Activated B cell treated with CpG ODN at 0.5 μM for 24 hours (primary cell): ENCODE data around the gene PAK2. TPM values are rescaled to one million over a fixed set of nuclear protein-coding genes. Genes with fewer than 3 reads are reported as not detected.

Experiments
- ATAC-seq: fragments of 200-7000 bp; cut with Tn5 transposase; one replicate; pipeline ENCODE4 v1.10.0; 2021; ENCODE audit warnings: low read depth, mild to moderate bottlenecking, moderate library complexity
- CTCF ChIA-PET: fragments of 350-600 bp; sonication (Branson Sonifier 250); formaldehyde crosslinking; loops from one replicate; lab custom pipeline; 2021; ENCODE audit warnings: antibody characterized with exemption; lab: Charles Lee
- POLR2A ChIA-PET: fragments of 350-600 bp; sonication (Branson Sonifier 250); formaldehyde crosslinking; loops from one replicate; lab custom pipeline; 2021; ENCODE audit warnings: antibody characterized with exemption; lab: Charles Lee
- DNase-seq: peaks from one replicate; pipeline ENCODE4 v3.0.0; 2022
- H3K27ac Mint-ChIP-seq: one replicate; pipeline ENCODE4 v1.8.0; 2020; ENCODE audit warnings: mixed read lengths
- H3K27me3 Mint-ChIP-seq: one replicate; pipeline ENCODE4 v1.8.0; 2021; ENCODE audit warnings: mixed read lengths
- H3K36me3 Mint-ChIP-seq: one replicate; pipeline ENCODE4 v1.8.0; 2021; ENCODE audit warnings: low read depth, mixed read lengths
- H3K4me1 Mint-ChIP-seq: one replicate; pipeline ENCODE4 v1.8.0; 2021; ENCODE audit warnings: mixed read lengths
- H3K4me3 Mint-ChIP-seq: one replicate; pipeline ENCODE4 v1.8.0; 2020; ENCODE audit warnings: mild to moderate bottlenecking, mixed read lengths
- H3K9me3 Mint-ChIP-seq: one replicate; pipeline ENCODE4 v1.8.0; 2020; ENCODE audit warnings: mixed read lengths
- intact Hi-C: fragments of 100-400 bp; cut with micrococcal nuclease; formaldehyde crosslinking; loops from one replicate; pipeline ENCODE4 v1.15.1; 2024
- total RNA-seq: library from RNA; stranded (reverse); gene quantifications from 2 replicates; pipeline ENCODE4 v1.2.3, GENCODE V29; 2022
- TF ChIP-seq, protein P1 (sequence below): fragments of 200-600 bp; IDR thresholded peaks from one replicate; pipeline ENCODE4 v1.8.0; 2022; ENCODE audit warnings: antibody characterized with exemption, mild to moderate bottlenecking

The PAK2 gene
- total RNA-seq, 1 donor from 2014 or later: 87.1 TPM

GRCh38 chr3:196749125-196749524 lies 9.5 kb downstream of the PAK2 start:
- H3K27ac Mint-ChIP-seq: peak overlapping the region; percentile 65

DNA sequence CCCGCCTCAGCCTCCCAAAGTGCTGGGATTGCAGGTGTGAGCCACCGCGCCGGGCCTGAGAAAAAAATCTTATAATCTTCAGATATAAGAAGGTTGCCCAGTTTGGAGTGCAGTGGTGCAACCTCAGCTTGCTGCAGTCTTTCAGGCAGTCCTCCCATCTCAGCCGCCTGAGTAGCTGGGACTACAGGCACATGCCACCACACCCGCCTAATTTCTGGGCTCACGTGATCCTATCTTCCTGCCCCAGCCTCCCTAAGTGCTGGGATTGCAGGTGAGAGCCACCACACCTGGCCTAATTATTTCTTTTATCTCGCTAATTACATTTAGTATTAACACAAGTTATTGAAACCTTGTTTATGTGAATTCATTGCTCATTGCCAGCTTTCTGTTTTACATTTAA lies 13.5 kb downstream of the PAK2 start:
- peaks cover 48% of the 10 kb centered on the region for H3K4me1 Mint-ChIP-seq
- ChIA-PET CTCF (no interaction called here), POLR2A (no interaction called here)
- H3K9me3 Mint-ChIP-seq: peaks cover 8% of the 10 kb centered on the region
- H3K36me3 Mint-ChIP-seq: peaks cover 75% of the 10 kb centered on the region
- ATAC-seq (no peak), DNase-seq (no peak)
- H3K4me3 Mint-ChIP-seq: no peak overlapping the region
- intact Hi-C loops: no loop called here
- no peaks in the 10 kb centered on the region for H3K27me3 Mint-ChIP-seq
- H3K27ac Mint-ChIP-seq: no peak overlapping the region
- TF ChIP-seq, protein P1, sequence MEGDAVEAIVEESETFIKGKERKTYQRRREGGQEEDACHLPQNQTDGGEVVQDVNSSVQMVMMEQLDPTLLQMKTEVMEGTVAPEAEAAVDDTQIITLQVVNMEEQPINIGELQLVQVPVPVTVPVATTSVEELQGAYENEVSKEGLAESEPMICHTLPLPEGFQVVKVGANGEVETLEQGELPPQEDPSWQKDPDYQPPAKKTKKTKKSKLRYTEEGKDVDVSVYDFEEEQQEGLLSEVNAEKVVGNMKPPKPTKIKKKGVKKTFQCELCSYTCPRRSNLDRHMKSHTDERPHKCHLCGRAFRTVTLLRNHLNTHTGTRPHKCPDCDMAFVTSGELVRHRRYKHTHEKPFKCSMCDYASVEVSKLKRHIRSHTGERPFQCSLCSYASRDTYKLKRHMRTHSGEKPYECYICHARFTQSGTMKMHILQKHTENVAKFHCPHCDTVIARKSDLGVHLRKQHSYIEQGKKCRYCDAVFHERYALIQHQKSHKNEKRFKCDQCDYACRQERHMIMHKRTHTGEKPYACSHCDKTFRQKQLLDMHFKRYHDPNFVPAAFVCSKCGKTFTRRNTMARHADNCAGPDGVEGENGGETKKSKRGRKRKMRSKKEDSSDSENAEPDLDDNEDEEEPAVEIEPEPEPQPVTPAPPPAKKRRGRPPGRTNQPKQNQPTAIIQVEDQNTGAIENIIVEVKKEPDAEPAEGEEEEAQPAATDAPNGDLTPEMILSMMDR: no peak

More at GRCh38 chr3:196749125-196749524, 9.5 kb downstream of the PAK2 start:
- ChIA-PET POLR2A (interaction anchor here (0.7 to 1.2 kb wide), 2 partner anchors 10 to 201 kb away, joined by 3 to 5 read pairs; partner anchors contain the start of gene PAK2), CTCF (no interaction called here)
- Mint-ChIP-seq H3K4me1 (peaks cover 49% of the 10 kb centered on the region), H3K36me3 (peaks cover 52% of the 10 kb centered on the region), H3K9me3 (no peaks in the 10 kb centered on the region), H3K4me3 (peak overlapping the region; percentile 2), H3K27me3 (no peaks in the 10 kb centered on the region)
- peak; percentile 78 for ATAC-seq
- TF ChIP-seq, protein P1: no peak
- DNase-seq: no peak
- intact Hi-C loops: loop anchor here (1.0 kb wide), 1 partner anchor 9 kb away; no protein-coding TSS in a partner anchor

GRCh38 chr3:196754091-196754981 lies 14.7 kb downstream of the PAK2 start:
- ATAC-seq: no peak
- ChIA-PET CTCF (no interaction called here), POLR2A (no interaction called here)
- Mint-ChIP-seq H3K36me3 (peaks cover 65% of the 10 kb centered on the region), H3K4me1 (peaks cover 39% of the 10 kb centered on the region), H3K27ac (no peak overlapping the region), H3K27me3 (no peaks in the 10 kb centered on the region), H3K9me3 (peaks cover 8% of the 10 kb centered on the region), H3K4me3 (no peak overlapping the region)
- intact Hi-C loops: no loop called here
- DNase-seq: no peak
- TF ChIP-seq, protein P1: no peak

- H3K36me3 Mint-ChIP-seq: peaks cover 58% of the 10 kb centered on the region
- ChIA-PET CTCF (no interaction called here), POLR2A (no interaction called here)
- intact Hi-C loops: no loop called here
- H3K27ac Mint-ChIP-seq: no peak overlapping the region
- no peak overlapping the region for H3K4me3 Mint-ChIP-seq
- H3K4me1 Mint-ChIP-seq: peaks cover 25% of the 10 kb centered on the region
- H3K9me3 Mint-ChIP-seq: peaks cover 8% of the 10 kb centered on the region
- TF ChIP-seq, protein P1: no peak
- ATAC-seq: no peak
- no peaks in the 10 kb centered on the region for H3K27me3 Mint-ChIP-seq
- DNase-seq: no peak
These were observed 17.1 kb downstream of the PAK2 start for GRCh38 chr3:196756732-196757131.
